Activated gamma-delta T cell treated with anti-CD3 and anti-CD28 coated beads, Interleukin-2, amount 50 U/mL, for 16 hours (primary cell): ENCODE results near the gene TDRD10.
"Not testable (repeated sequence)": the region's sequence is repeated elsewhere in the genome, so short reads cannot be mapped to it uniquely, and the experiment has no call there.

ENCODE experiments used
- DNase-seq: peaks from one replicate; pipeline ENCODE4 v3.0.0-alpha.2; 2020; ENCODE audit warnings: low read depth

TDRD10 gene

GRCh38 chr1:154514066-154514553 is 12.1 kb downstream of the TDRD10 start:
- DNase-seq, result no peak

DNA sequence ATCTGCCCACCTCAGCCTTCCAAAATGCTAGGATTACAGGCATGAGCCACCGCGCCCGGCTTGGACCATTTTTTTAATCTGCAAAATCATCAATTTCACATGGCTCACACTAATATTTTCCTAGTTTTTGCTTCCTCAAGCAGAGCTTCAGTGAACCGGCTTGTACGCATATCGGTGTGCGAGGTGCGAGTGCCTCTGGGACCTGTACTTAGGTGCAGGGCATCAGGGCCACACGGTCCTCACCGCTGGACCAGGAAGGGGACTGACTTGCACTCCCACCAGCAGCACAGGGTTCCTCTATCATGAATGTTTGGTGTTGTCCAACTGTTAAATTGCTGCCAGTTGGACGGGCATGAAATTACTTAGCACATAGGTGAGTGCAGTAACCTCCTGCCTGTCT is 15.6 kb downstream of the TDRD10 start:
- no peak for DNase-seq

DNA sequence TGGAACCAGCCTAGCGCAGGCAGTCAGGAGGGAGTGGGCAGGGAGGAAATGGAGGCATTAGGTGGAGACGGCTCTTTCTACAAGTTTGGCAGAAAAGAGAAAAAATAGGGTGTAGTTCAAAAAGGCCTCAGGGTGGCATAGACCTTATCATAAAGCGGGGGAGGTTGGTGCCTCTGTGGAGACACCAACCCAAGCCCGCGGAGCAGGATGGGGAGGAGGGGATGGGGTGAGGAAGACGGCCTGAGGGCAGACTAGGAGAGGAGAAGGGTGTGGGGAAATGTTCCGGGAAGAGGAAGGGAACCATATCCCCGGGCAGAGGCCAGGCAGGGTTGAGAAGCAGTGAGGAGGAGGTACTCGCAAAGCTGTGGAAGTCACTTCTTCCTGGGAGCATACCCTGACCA is 17.6 kb downstream of the TDRD10 start:
- no peak for DNase-seq

DNA sequence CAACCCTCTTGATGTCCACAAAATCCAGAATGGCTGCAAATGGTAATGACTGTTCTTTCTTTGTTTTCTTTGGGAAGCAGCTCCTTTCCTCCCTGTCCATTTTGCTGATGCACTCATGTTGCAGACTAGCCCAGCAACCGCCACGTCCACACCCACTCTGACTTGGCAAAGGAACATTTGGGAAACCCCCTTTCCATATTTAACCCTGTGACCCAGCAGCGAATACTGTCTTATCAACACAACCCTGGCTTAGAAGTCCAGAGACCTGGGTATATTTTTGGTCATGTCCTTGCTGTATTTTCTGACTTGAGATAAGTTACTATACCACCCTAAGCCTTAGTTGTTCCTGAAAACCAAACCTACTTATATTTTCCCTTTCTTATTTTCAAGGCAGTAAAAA is 18.3 kb downstream of the TDRD10 start:
- no peak for DNase-seq

- no peak for DNase-seq
Observed at GRCh38 chr1:154521695-154522094, 19.7 kb downstream of the TDRD10 start.

GRCh38 chr1:154524881-154525280 is 22.9 kb downstream of the TDRD10 start:
- no peak for DNase-seq

GRCh38 chr1:154527192-154527591 is 25.2 kb downstream of the TDRD10 start:
- no peak for DNase-seq

- no peak for DNase-seq
Observed at GRCh38 chr1:154529308-154529707, 27.3 kb downstream of the TDRD10 start.

GRCh38 chr1:154531950-154532349 is 29.9 kb downstream of the TDRD10 start:
- not testable (repeated sequence) for DNase-seq

DNA sequence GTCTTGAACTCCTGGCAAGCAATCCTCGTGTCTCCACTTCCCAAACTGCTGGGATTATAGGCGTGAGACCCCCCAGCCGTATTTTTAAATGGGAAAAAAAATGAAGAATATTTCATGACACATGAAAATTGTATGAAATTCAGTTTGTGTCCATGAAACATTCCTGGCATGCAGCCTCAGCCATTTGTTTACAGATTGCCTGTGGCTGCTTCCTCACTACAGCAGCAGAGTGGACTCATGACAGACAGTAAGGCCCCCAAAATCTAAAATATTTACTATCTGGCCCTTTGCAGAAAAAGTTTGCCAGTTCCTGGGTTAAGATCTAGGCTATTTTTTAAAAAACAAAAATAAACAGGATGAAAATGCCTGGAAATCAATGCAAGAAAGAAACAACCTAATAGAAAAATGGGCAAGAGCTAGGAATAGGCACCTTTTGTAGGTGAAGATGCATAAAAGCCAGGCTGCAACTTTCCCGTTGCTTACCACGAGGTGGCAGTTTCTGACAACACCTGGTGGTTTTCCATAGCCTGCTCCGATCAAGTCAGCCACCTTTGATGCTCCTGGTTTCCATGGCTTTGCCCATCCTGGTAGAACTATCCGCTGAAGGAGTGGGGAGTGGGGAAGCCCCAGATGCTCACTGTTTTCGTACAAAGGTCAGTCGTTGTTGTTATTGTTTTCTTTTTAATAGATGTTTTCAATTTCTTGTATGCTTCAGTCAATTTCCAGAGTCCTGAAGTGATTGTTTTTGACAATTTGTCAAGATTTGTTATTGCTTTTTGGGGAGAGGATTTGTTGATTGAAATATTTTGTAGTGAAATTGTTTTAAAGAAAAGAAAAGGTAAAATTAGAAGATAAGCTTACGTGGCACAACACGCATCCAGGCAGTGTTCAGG is 32.2 kb downstream of the TDRD10 start:
- DNase-seq, result no peak

- no peak for DNase-seq
Observed at GRCh38 chr1:154536570-154536969, 34.6 kb downstream of the TDRD10 start.

GRCh38 chr1:154539486-154540483 is 37.8 kb downstream of the TDRD10 start:
- no peak for DNase-seq

DNA sequence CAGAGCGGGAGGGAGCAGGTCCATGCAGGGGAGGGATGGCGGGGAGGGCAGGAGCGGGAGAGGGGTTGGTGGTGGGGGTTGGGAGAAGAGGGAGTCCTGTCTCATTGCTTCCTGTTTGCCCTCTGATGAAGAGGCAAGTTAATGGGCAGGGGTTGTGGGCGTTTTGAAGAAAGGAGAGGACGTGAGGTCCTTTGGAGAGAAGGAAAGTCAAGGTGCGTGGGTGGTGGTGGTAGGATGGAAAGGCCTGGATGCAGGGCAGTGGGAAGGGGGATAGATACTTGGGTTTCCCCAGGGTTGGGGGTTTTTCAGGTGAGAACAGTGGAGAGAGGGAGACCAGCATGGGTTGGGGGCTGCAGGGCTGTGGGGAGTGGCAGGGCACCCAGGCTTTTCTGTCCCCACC is 39.2 kb downstream of the TDRD10 start:
- DNase-seq, result no peak

DNA sequence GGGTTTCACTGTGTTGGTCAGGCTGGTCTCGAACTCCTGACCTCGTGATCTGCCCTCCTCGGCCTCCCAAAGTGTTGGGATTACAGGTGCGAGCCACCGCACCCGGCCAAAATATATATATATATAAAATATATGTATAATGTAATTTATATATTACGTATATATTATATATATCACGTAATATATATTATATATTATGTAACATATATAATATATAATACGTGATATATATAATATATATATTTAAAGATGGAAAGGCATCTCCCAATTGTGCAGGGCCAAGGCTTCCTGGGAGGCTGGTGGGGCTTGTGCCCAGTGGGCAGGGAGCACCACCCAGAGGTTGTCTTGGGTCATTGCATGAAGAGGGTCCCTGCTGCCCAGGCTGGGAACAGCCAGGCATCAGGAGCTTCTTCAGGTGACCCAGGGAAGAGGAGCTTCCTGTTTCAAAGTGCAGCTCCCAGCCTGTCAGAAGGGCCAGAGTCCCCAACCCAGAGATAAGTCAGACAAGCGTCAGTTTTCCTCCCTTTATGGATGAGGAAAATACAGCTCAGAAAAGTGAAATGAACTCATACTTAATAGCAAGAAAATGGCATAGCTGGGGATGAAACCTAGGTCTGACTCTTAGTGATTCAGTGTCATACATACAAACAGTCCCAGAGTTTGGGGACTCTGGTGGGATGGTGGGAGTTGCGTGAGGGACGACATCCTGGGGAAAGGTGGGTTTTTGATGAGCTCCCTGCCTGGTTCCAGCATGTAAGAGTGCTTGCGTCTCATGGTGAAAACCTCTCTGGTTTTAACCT is 44.4 kb downstream of the TDRD10 start:
- DNase-seq, result peak; percentile 18

- DNase-seq, result no peak
Observed at GRCh38 chr1:154547105-154547732, 45.2 kb downstream of the TDRD10 start.

DNA sequence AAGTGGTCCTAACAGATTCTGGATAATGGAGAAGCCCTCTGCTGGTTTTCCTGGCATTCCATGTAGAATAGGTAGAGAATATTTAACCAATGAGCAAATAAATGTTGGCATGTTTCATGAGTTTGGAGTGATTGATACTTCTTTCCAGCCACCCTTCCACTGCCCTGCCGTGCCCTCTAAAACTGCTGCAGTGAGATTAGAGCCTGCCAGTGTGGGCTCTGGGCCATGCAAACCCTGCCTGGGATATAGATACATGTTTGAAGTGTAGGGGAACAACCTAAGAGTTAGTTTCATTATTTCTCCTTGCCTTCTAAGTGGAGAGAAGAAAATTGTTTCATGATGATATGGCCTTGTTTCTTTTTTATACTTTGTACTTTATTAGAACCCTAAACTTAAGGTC is 46.0 kb downstream of the TDRD10 start:
- no peak for DNase-seq

- no peak for DNase-seq
Observed at GRCh38 chr1:154549202-154549770, 47.3 kb downstream of the TDRD10 start.

- DNase-seq, result no peak
Observed at GRCh38 chr1:154550070-154550469, 48.1 kb downstream of the TDRD10 start.

DNA sequence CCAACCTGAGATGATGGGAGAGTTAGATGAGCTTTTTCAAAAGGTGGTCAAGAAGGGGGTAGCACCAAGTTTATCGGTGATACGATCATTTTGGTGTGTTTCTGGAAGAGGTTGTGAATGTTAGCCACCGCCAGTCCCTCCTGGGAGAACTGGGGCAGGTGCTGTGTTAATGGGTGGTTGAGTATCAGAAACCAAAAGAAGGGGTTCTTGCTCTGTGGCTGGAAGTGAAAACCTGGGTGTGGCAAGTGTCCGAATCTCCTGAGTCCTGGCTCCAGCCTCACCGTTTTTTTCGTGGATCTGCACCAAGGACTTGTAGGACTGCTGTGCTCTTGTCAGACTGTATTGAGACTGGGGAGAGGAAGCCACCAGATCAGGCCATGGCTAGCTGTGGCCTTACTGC is 48.6 kb downstream of the TDRD10 start:
- DNase-seq, result no peak

DNA sequence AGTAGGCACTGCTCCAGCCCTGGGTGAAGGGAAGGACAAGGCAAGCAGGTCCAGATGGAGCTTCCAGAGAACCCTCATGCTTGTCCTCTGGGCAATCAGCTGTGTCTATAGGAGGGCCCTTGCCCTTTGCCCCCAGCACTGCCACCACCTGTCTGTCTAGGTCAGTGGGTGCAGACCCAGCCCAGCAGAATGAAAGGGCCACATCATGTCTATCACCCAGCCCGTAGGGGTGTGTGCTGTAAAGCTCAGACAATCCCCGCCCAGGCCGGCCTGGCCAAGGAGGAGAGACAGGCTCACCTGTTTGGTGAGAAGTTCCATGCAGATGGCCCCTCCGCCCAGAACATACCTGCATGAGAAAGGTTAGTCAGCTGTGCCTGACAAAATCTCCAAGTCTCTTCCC is 49.5 kb downstream of the TDRD10 start:
- DNase-seq, result no peak

- DNase-seq, result no peak
Observed at GRCh38 chr1:154552036-154552435, 50.0 kb downstream of the TDRD10 start.
